Globus pallidus (tissue), 1 donor: ENCODE results near the gene USP17L12.
"Not testable (repeated sequence)": the region's sequence is repeated elsewhere in the genome, so short reads cannot be mapped to it uniquely, and the experiment has no call there.

Source experiments
- DNase-seq: peaks from one replicate; pipeline ENCODE4 v3.0.0-alpha.2; 2015; ENCODE audit warnings: low spot score

USP17L12 gene

GRCh38 chr4:9219852-9220251 lies at the start of gene USP17L12:
USP17L12 (plus strand) TSS chr4:9220152; CDS start chr4:9220152, 0 bp downstream.
- DNase-seq: not testable (repeated sequence)

- not testable (repeated sequence) for DNase-seq
Measured at GRCh38 chr4:9210357-9210756, 9.6 kb upstream of the USP17L12 start, which contains the start of gene USP17L10. USP17L10 (plus strand) TSS chr4:9210657; CDS start chr4:9210657, 0 bp downstream.

GRCh38 chr4:9214701-9215100 lies 5.3 kb upstream of the USP17L12 start:
- DNase-seq: not testable (repeated sequence)

GRCh38 chr4:9215105-9215504 lies 4.8 kb upstream of the USP17L12 start, which contains the start of gene USP17L11:
USP17L11 (plus strand) TSS chr4:9215405; CDS start chr4:9215405, 0 bp downstream.
- not testable (repeated sequence) for DNase-seq

- DNase-seq: not testable (repeated sequence)
Measured at GRCh38 chr4:9224596-9224995, 4.6 kb downstream of the USP17L12 start, which contains the start of gene USP17L13. USP17L13 (plus strand) TSS chr4:9224896; CDS start chr4:9224896, 0 bp downstream.

- DNase-seq: not testable (repeated sequence)
Measured at GRCh38 chr4:9230249-9230648, 10.3 kb downstream of the USP17L12 start.

- not testable (repeated sequence) for DNase-seq
Measured at GRCh38 chr4:9234085-9234484, 14.1 kb downstream of the USP17L12 start, which contains the start of gene USP17L15. USP17L15 (plus strand) TSS chr4:9234385; CDS start chr4:9234385, 0 bp downstream.

- not testable (repeated sequence) for DNase-seq
Measured at GRCh38 chr4:9238461-9238860, 18.5 kb downstream of the USP17L12 start.

- not testable (repeated sequence) for DNase-seq
Measured at GRCh38 chr4:9243579-9243978, 23.6 kb downstream of the USP17L12 start, which contains the start of gene USP17L17. USP17L17 (plus strand) TSS chr4:9243879; CDS start chr4:9243879, 0 bp downstream.

GRCh38 chr4:9247953-9248680 lies 28.2 kb downstream of the USP17L12 start, which contains the start of gene USP17L18:
USP17L18 (plus strand) TSS chr4:9248630; CDS start chr4:9248630, 0 bp downstream.
- not testable (repeated sequence) for DNase-seq

- DNase-seq: not testable (repeated sequence)
Measured at GRCh38 chr4:9253078-9253477, 33.1 kb downstream of the USP17L12 start, which contains the start of gene USP17L19. USP17L19 (plus strand) TSS chr4:9253378; CDS start chr4:9253378, 0 bp downstream.

GRCh38 chr4:9257824-9258223 lies 37.9 kb downstream of the USP17L12 start, which contains the start of gene USP17L20:
USP17L20 (plus strand) TSS chr4:9258124; CDS start chr4:9258124, 0 bp downstream.
- not testable (repeated sequence) for DNase-seq

- not testable (repeated sequence) for DNase-seq
Measured at GRCh38 chr4:9262572-9262971, 42.6 kb downstream of the USP17L12 start, which contains the start of gene USP17L21. USP17L21 (plus strand) TSS chr4:9262872; CDS start chr4:9262872, 0 bp downstream.

GRCh38 chr4:9267319-9267718 lies 47.4 kb downstream of the USP17L12 start, which contains the start of gene USP17L22:
USP17L22 (plus strand) TSS chr4:9267619; CDS start chr4:9267619, 0 bp downstream.
- not testable (repeated sequence) for DNase-seq
